ENCODE measurements around the gene GLYAT.

DNA sequence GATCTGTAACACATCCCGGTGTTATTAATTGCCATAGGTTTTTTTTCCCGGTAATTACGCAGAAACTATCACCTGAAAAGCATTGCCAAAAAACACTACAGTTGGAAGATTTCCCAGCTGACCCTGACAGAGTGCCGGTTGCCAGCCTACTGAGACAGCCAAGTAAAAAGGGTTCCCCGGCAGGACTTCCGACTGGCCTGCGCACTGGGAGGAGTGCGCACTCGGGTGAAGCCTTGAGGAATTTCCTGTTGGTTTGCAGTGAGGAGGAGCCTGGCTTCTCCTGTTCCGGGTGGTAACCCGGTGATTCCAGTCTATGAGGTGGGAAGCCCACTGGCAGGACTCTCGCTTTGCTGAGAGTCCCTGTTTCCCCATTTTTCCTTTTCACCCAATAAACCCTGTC lies 57.1 kb downstream of the GLYAT start:
- TF ChIP-seq, protein P1, sequence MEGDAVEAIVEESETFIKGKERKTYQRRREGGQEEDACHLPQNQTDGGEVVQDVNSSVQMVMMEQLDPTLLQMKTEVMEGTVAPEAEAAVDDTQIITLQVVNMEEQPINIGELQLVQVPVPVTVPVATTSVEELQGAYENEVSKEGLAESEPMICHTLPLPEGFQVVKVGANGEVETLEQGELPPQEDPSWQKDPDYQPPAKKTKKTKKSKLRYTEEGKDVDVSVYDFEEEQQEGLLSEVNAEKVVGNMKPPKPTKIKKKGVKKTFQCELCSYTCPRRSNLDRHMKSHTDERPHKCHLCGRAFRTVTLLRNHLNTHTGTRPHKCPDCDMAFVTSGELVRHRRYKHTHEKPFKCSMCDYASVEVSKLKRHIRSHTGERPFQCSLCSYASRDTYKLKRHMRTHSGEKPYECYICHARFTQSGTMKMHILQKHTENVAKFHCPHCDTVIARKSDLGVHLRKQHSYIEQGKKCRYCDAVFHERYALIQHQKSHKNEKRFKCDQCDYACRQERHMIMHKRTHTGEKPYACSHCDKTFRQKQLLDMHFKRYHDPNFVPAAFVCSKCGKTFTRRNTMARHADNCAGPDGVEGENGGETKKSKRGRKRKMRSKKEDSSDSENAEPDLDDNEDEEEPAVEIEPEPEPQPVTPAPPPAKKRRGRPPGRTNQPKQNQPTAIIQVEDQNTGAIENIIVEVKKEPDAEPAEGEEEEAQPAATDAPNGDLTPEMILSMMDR (IDR thresholded peaks at IDR 0.05; ENCODE audit: low read depth, low read length, poor library complexity, severe bottlenecking) = no peak
- no peak for TF ChIP-seq EZH2phosphoT487 (IDR thresholded peaks at IDR 0.05; ENCODE audit: borderline replicate concordance, low read length)

Data from DOHH2 (cell line).